Measurements from ENCODE around the gene HESX1. TPM values are rescaled to one million over a fixed set of nuclear protein-coding genes. Genes with fewer than 3 reads are reported as not detected.

The HESX1 gene
- total and polyA plus RNA-seq, 9 of the 15 experiments (the other 6 are each of a cell fraction or from before 2014, with no cell fraction given) = 0.16 to 1.2 (median 0.76) TPM

DNA sequence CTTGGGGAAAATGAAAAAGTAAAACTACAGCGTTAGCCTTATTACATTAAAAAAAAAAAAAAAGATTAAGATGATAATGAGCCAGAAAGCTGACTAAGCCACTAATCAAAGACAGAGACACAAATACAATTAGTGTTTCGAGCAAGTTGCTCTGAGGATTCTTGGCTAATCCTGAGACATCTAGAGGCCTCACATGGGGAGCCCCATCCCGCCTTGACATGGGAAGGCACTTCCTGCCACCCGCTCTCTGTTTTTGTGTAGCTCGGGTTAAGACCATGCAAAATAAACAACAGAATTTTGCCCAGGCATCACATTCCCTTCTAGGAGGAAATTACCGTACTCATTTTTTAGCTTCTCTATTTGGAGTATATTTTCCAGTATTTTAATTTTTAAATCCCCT, 15.3 kb downstream of the HESX1 start:
- Histone ChIP-seq H3K27me3 (ENCODE audit: control insufficient read depth in 2 of 2, insufficient read depth in 2 of 2, low read length in 2 of 2) (peaks cover 0 to 28% of the 10 kb centered on the region in 2 experiments; a peak in 2 of 5 replicates), H3K9me1 (ENCODE audit: control insufficient read depth, insufficient read depth, low read length) (no peaks in the 10 kb centered on the region), H2AFZ (ENCODE audit: low read depth, low read length) (no peak overlapping the region), H4K20me1 (replicated peaks; ENCODE audit: control insufficient read depth, insufficient read depth, low read length) (no peaks in the 10 kb centered on the region), H3K4me1 (replicated peaks in 1 of 2; ENCODE audit: control insufficient read depth in 2 of 2, insufficient read depth in 2 of 2, low read length in 2 of 2) (no peaks in the 10 kb centered on the region), H3K27ac (ENCODE audit: extremely low read depth, low read depth, low read length) (no peak overlapping the region), H3K4me2 (ENCODE audit: insufficient read depth, low read length) (no peak overlapping the region), H3K9me3 (replicated peaks; ENCODE audit: control insufficient read depth, insufficient read depth, low read depth, low read length) (no peaks in the 10 kb centered on the region), H3K36me3 (ENCODE audit: control insufficient read depth, insufficient read depth, low read length) (no peaks in the 10 kb centered on the region), H3K4me3 (no peak overlapping the region), H3K9ac (ENCODE audit: insufficient read depth in 1 of 2, low read depth in 2 of 2, low read length in 2 of 2) (no peak overlapping the region), H3K79me2 (ENCODE audit: control insufficient read depth, insufficient read depth, low read length) (no peaks in the 10 kb centered on the region)
- DNase-seq (ENCODE audit: extremely low read depth in 1 of 4, low spot score in 3 of 4) = no peak
- intact Hi-C loops (cut with micrococcal nuclease) = no loop called here
- CTCF ChIA-PET (ENCODE audit: low intra/inter-chr PET ratio) = interaction anchor here (0.7 kb wide), 1 partner anchor 309 kb away, joined by 3 read pairs; no protein-coding TSS in a partner anchor
- in situ Hi-C loops (cut with MboI) = no loop called here
- FAIRE-seq = no peak
- POLR2A ChIA-PET = interaction anchor here (1.4 kb wide), 1 partner anchor 12 kb away, joined by 3 read pairs; no protein-coding TSS in a partner anchor
- ATAC-seq = no peak
- BruUV-seq (replicated peaks) = no TSS peak
- WGBS (ENCODE audit: insufficient coverage, low coverage, missing lambda C conversion rate) = 12% methylated on average over 6 of the region's 6 CpGs
- TF ChIP-seq, protein P1, sequence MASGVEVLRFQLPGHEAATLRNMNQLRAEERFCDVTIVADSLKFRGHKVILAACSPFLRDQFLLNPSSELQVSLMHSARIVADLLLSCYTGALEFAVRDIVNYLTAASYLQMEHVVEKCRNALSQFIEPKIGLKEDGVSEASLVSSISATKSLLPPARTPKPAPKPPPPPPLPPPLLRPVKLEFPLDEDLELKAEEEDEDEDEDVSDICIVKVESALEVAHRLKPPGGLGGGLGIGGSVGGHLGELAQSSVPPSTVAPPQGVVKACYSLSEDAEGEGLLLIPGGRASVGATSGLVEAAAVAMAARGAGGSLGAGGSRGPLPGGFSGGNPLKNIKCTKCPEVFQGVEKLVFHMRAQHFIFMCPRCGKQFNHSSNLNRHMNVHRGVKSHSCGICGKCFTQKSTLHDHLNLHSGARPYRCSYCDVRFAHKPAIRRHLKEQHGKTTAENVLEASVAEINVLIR (CRISPR knock-in tag; IDR thresholded peaks at IDR 0.05) = no peak
- TF ChIP-seq KLF6 (CRISPR knock-in tag; IDR thresholded peaks at IDR 0.05; ENCODE audit: borderline replicate concordance) (no peak), SUPT5H (IDR thresholded peaks at IDR 0.05) (no peak), YY1 (IDR thresholded peaks at IDR 0.05; ENCODE audit: borderline replicate concordance in 1 of 3, control insufficient read depth in 1 of 3, extremely low read depth in 1 of 3, insufficient read depth in 3 of 3, insufficient read length in 1 of 3, insufficient replicate concordance in 2 of 3, low read depth in 1 of 3, low read length in 2 of 3) (no peak), RBM22 (IDR thresholded peaks at IDR 0.05; ENCODE audit: low read depth, low read length, poor library complexity, severe bottlenecking) (no peak), HOXB6 (CRISPR knock-in tag; IDR thresholded peaks at IDR 0.05; ENCODE audit: borderline replicate concordance) (no peak)
- TF ChIP-seq, protein P2, sequence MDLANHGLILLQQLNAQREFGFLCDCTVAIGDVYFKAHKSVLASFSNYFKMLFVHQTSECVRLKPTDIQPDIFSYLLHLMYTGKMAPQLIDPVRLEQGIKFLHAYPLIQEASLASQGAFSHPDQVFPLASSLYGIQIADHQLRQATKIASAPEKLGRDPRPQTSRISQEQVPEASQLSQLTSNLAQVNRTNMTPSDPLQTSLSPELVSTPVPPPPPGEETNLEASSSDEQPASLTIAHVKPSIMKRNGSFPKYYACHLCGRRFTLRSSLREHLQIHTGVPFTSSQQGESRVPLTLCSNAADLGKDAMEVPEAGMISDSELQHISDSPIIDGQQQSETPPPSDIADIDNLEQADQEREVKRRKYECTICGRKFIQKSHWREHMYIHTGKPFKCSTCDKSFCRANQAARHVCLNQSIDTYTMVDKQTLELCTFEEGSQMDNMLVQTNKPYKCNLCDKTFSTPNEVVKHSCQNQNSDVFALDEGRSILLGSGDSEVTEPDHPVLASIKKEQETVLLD (IDR thresholded peaks at IDR 0.05) = no peak
- TF ChIP-seq, protein P3, sequence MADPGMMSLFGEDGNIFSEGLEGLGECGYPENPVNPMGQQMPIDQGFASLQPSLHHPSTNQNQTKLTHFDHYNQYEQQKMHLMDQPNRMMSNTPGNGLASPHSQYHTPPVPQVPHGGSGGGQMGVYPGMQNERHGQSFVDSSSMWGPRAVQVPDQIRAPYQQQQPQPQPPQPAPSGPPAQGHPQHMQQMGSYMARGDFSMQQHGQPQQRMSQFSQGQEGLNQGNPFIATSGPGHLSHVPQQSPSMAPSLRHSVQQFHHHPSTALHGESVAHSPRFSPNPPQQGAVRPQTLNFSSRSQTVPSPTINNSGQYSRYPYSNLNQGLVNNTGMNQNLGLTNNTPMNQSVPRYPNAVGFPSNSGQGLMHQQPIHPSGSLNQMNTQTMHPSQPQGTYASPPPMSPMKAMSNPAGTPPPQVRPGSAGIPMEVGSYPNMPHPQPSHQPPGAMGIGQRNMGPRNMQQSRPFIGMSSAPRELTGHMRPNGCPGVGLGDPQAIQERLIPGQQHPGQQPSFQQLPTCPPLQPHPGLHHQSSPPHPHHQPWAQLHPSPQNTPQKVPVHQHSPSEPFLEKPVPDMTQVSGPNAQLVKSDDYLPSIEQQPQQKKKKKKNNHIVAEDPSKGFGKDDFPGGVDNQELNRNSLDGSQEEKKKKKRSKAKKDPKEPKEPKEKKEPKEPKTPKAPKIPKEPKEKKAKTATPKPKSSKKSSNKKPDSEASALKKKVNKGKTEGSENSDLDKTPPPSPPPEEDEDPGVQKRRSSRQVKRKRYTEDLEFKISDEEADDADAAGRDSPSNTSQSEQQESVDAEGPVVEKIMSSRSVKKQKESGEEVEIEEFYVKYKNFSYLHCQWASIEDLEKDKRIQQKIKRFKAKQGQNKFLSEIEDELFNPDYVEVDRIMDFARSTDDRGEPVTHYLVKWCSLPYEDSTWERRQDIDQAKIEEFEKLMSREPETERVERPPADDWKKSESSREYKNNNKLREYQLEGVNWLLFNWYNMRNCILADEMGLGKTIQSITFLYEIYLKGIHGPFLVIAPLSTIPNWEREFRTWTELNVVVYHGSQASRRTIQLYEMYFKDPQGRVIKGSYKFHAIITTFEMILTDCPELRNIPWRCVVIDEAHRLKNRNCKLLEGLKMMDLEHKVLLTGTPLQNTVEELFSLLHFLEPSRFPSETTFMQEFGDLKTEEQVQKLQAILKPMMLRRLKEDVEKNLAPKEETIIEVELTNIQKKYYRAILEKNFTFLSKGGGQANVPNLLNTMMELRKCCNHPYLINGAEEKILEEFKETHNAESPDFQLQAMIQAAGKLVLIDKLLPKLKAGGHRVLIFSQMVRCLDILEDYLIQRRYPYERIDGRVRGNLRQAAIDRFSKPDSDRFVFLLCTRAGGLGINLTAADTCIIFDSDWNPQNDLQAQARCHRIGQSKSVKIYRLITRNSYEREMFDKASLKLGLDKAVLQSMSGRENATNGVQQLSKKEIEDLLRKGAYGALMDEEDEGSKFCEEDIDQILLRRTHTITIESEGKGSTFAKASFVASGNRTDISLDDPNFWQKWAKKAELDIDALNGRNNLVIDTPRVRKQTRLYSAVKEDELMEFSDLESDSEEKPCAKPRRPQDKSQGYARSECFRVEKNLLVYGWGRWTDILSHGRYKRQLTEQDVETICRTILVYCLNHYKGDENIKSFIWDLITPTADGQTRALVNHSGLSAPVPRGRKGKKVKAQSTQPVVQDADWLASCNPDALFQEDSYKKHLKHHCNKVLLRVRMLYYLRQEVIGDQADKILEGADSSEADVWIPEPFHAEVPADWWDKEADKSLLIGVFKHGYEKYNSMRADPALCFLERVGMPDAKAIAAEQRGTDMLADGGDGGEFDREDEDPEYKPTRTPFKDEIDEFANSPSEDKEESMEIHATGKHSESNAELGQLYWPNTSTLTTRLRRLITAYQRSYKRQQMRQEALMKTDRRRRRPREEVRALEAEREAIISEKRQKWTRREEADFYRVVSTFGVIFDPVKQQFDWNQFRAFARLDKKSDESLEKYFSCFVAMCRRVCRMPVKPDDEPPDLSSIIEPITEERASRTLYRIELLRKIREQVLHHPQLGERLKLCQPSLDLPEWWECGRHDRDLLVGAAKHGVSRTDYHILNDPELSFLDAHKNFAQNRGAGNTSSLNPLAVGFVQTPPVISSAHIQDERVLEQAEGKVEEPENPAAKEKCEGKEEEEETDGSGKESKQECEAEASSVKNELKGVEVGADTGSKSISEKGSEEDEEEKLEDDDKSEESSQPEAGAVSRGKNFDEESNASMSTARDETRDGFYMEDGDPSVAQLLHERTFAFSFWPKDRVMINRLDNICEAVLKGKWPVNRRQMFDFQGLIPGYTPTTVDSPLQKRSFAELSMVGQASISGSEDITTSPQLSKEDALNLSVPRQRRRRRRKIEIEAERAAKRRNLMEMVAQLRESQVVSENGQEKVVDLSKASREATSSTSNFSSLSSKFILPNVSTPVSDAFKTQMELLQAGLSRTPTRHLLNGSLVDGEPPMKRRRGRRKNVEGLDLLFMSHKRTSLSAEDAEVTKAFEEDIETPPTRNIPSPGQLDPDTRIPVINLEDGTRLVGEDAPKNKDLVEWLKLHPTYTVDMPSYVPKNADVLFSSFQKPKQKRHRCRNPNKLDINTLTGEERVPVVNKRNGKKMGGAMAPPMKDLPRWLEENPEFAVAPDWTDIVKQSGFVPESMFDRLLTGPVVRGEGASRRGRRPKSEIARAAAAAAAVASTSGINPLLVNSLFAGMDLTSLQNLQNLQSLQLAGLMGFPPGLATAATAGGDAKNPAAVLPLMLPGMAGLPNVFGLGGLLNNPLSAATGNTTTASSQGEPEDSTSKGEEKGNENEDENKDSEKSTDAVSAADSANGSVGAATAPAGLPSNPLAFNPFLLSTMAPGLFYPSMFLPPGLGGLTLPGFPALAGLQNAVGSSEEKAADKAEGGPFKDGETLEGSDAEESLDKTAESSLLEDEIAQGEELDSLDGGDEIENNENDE (IDR thresholded peaks at IDR 0.05; ENCODE audit: low read depth, low read length) = no peak
